GM23338 (cell line): ENCODE measurements around the gene HMGCLL1. TPM values are rescaled to one million over a fixed set of nuclear protein-coding genes. Genes with fewer than 3 reads are reported as not detected.

ENCODE experiments used
- ATAC-seq: fragments of 200-7000 bp; cut with Tn5 transposase; 3 replicates; pipeline ENCODE4 v1.9.1; 2020
- DNase-seq: peaks from one replicate; pipeline ENCODE4 v3.0.0-alpha.2; 2015; ENCODE audit warnings: low spot score
- H2AFZ ChIP-seq: fragments of 200-600 bp; sonication (generic); 2 replicates; pipeline ENCODE4 v1.8.0; 2016; ENCODE audit warnings: antibody characterized with exemption, mild to moderate bottlenecking, moderate library complexity
- H3F3A ChIP-seq: fragments of 200-600 bp; sonication (generic); replicated peaks from 2 replicates; pipeline ENCODE4 v1.8.0; 2017; ENCODE audit warnings: antibody characterized with exemption, mixed run types, low read depth
- H3K27ac ChIP-seq: fragments of 200-600 bp; sonication (generic); 2 replicates; pipeline ENCODE4 v1.6.1; 2016; ENCODE audit warnings: low read depth
- H3K27me3 ChIP-seq: fragments of 200-600 bp; sonication (generic); 2 replicates; pipeline ENCODE4 v1.8.0; 2016; ENCODE audit warnings: mild to moderate bottlenecking, mixed run types, moderate library complexity; ENCODE audit not compliant: insufficient read depth
- H3K36me3 ChIP-seq: fragments of 200-600 bp; sonication (generic); 2 replicates; pipeline ENCODE4 v1.8.0; 2016; ENCODE audit warnings: mild to moderate bottlenecking; ENCODE audit not compliant: insufficient read depth
- H3K4me1 ChIP-seq: fragments of 200-600 bp; sonication (generic); 2 replicates; pipeline ENCODE4 v1.8.0; 2016; ENCODE audit warnings: mild to moderate bottlenecking, moderate library complexity; ENCODE audit not compliant: insufficient read depth
- H3K4me2 ChIP-seq: fragments of 200-600 bp; sonication (generic); 2 replicates; pipeline ENCODE4 v1.7.1; 2017; ENCODE audit warnings: mixed run types
- H3K4me3 ChIP-seq: fragments of 200-600 bp; sonication (generic); 2 replicates; pipeline ENCODE4 v1.6.1; 2016; ENCODE audit warnings: mixed run types
- H3K79me2 ChIP-seq: fragments of 200-600 bp; sonication (generic); replicated peaks from 2 replicates; pipeline ENCODE4 v1.8.0; 2017; ENCODE audit warnings: mild to moderate bottlenecking; ENCODE audit not compliant: insufficient read depth
- H3K9me2 ChIP-seq: fragments of 200-600 bp; sonication (generic); 2 replicates; pipeline ENCODE4 v1.8.0; 2017; ENCODE audit not compliant: insufficient read depth
- H4K20me1 ChIP-seq: fragments of 200-600 bp; sonication (generic); replicated peaks from 2 replicates; pipeline ENCODE4 v1.8.0; 2017; ENCODE audit warnings: mild to moderate bottlenecking; ENCODE audit not compliant: insufficient read depth
- H3K27ac Mint-ChIP-seq: 2 replicates; pipeline ENCODE4 v1.8.0; 2020; ENCODE audit warnings: inconsistent platforms, mild to moderate bottlenecking, moderate library complexity, mixed read lengths
- H3K27me3 Mint-ChIP-seq: 3 replicates; pipeline ENCODE4 v1.8.0; 2022; ENCODE audit warnings: low read depth, mild to moderate bottlenecking, moderate library complexity, mixed read lengths, inconsistent platforms; ENCODE audit not compliant: insufficient read depth, poor library complexity
- H3K36me3 Mint-ChIP-seq: 3 replicates; pipeline ENCODE4 v1.8.0; 2021; ENCODE audit warnings: low read depth, mild to moderate bottlenecking, inconsistent platforms, moderate library complexity, mixed read lengths
- H3K4me1 Mint-ChIP-seq: 3 replicates; pipeline ENCODE4 v1.8.0; 2020; ENCODE audit warnings: mild to moderate bottlenecking, inconsistent platforms, mixed read lengths
- H3K4me3 Mint-ChIP-seq: 3 replicates; pipeline ENCODE4 v1.8.0; 2021; ENCODE audit warnings: moderate library complexity, mild to moderate bottlenecking, inconsistent platforms, mixed read lengths
- H3K9me3 Mint-ChIP-seq: 3 replicates; pipeline ENCODE4 v1.8.0; 2020; ENCODE audit warnings: moderate library complexity, mild to moderate bottlenecking, inconsistent platforms, mixed read lengths
- CREB1 ChIP-seq: fragments of 250-450 bp; sonication (Bioruptor Pico); IDR thresholded peaks from 2 replicates; pipeline ENCODE4 v1.5.0; 2020; ENCODE audit warnings: low read depth, mild to moderate bottlenecking, moderate library complexity
- ETS1 ChIP-seq: IDR thresholded peaks from 2 replicates; pipeline ENCODE4 v1.6.1; 2016; ENCODE audit warnings: antibody characterized with exemption
- EZH2 ChIP-seq: fragments of 200-600 bp; sonication (generic); IDR thresholded peaks from one replicate; pipeline ENCODE4 v1.8.0; 2017; ENCODE audit warnings: antibody characterized with exemption, mild to moderate bottlenecking, low read depth; ENCODE audit not compliant: unreplicated experiment
- EZH2phosphoT487 ChIP-seq: fragments of 200-600 bp; sonication (generic); IDR thresholded peaks from one replicate; pipeline ENCODE4 v1.8.1; 2018; ENCODE audit warnings: antibody characterized with exemption; ENCODE audit not compliant: unreplicated experiment
- JUNB ChIP-seq: IDR thresholded peaks from one replicate; pipeline ENCODE4 v1.6.1; 2016; ENCODE audit warnings: antibody characterized with exemption; ENCODE audit not compliant: unreplicated experiment
- POLR2AphosphoS5 ChIP-seq: IDR thresholded peaks from 2 replicates; pipeline ENCODE4 v1.6.1; 2016; ENCODE audit warnings: antibody characterized with exemption, low read depth
- REST ChIP-seq: IDR thresholded peaks from one replicate; pipeline ENCODE4 v1.6.1; 2018; ENCODE audit warnings: antibody characterized with exemption; ENCODE audit not compliant: unreplicated experiment
- STAT1 ChIP-seq: IDR thresholded peaks from one replicate; pipeline ENCODE4 v1.6.1; 2016; ENCODE audit warnings: antibody characterized with exemption; ENCODE audit not compliant: unreplicated experiment
- ZNF114 ChIP-seq: fragments of 250-450 bp; sonication (Bioruptor Pico); IDR thresholded peaks from 2 replicates; pipeline ENCODE4 v1.5.0; 2020; ENCODE audit warnings: mild to moderate bottlenecking, moderate library complexity
- ZNF331 ChIP-seq: fragments of 250-450 bp; sonication (Bioruptor Pico); IDR thresholded peaks from 2 replicates; pipeline ENCODE4 v1.5.0; 2020; ENCODE audit warnings: low read depth, mild to moderate bottlenecking, moderate library complexity
- polyA plus RNA-seq: library from polyadenylated mRNA; unstranded; fragments of >200 nt; fragmentation: Nextera tagmentation; extraction: Ambion mirVana; gene quantifications from 2 replicates; pipeline ENCODE4 v1.2.1, GENCODE V29; 2016
- total RNA-seq: library from RNA; depleted of rRNA; stranded (reverse); fragments of >200 nt; shearing (Covaris generic); gene quantifications from 2 replicates; pipeline ENCODE4 v1.2.3, GENCODE V29; 2014
- TF ChIP-seq, protein P1 (sequence below), 2 experiments: fragments of 200-600 bp in 1 of 2; sonication (generic) in 1 of 2; conservative IDR thresholded peaks; 2 replicates each; pipeline versions ENCODE4 v1.5.1 to v1.6.1; 2016 to 2017; ENCODE audit warnings: antibody characterized with exemption in 2 of 2, low read depth in 2 of 2, mild to moderate bottlenecking in 2 of 2, moderate library complexity in 1 of 2

Gene HMGCLL1
- total and polyA plus RNA-seq, 2 experiments from 2014 or later, result 0.24 TPM; not detected in 1

- TF ChIP-seq REST (no peak), CREB1 (CRISPR knock-in tag) (no peak), STAT1 (no peak), EZH2phosphoT487 (no peak), ZNF331 (CRISPR knock-in tag) (no peak), JUNB (no peak)
- TF ChIP-seq, protein P1, sequence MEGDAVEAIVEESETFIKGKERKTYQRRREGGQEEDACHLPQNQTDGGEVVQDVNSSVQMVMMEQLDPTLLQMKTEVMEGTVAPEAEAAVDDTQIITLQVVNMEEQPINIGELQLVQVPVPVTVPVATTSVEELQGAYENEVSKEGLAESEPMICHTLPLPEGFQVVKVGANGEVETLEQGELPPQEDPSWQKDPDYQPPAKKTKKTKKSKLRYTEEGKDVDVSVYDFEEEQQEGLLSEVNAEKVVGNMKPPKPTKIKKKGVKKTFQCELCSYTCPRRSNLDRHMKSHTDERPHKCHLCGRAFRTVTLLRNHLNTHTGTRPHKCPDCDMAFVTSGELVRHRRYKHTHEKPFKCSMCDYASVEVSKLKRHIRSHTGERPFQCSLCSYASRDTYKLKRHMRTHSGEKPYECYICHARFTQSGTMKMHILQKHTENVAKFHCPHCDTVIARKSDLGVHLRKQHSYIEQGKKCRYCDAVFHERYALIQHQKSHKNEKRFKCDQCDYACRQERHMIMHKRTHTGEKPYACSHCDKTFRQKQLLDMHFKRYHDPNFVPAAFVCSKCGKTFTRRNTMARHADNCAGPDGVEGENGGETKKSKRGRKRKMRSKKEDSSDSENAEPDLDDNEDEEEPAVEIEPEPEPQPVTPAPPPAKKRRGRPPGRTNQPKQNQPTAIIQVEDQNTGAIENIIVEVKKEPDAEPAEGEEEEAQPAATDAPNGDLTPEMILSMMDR (conservative IDR thresholded peaks at IDR 0.05; ENCODE audit: low read depth in 2 of 2), result no peak
Observed at GRCh38 chr6:55490871-55491270, 88.1 kb downstream of the HMGCLL1 start (continued).

DNA sequence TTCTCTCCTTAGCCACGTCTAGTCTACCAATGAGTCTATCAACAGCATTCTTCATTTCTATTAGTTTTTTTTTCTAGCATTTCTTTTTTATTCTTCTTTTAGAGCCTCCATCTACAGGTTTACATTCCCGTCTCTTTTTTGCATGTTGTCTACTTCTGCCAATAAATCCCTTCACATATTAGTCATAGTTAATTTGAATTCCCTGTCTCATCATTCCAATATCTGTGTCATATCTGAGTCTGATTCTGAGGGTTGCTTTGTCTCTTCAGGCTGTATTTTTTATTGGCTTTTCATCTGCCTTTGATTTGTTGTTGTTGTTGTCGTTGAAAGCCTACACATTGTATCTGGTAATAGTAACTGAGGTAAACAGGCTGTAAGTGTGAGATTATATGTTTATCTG lies 104.6 kb downstream of the HMGCLL1 start:
- Histone ChIP-seq H3K27ac (no peak overlapping the region), H3K9me2 (no peaks in the 10 kb centered on the region), H4K20me1 (no peaks in the 10 kb centered on the region), H3K36me3 (no peaks in the 10 kb centered on the region), H3K4me3 (no peak overlapping the region), H3K4me2 (no peak overlapping the region), H3K4me1 (no peaks in the 10 kb centered on the region), H3K27me3 (no peaks in the 10 kb centered on the region), H3F3A (no peaks in the 10 kb centered on the region), H2AFZ (peak overlapping the region; percentile 45; the same call in 1 of the 2 replicates), H3K79me2 (no peaks in the 10 kb centered on the region)
- DNase-seq (no peak), ATAC-seq (no peak)
- no peak overlapping the region for H3K4me3 Mint-ChIP-seq
- H3K27ac Mint-ChIP-seq, result no peak overlapping the region
- H3K36me3 Mint-ChIP-seq, result peaks cover 4% of the 10 kb centered on the region; the same call in 1 of the 3 replicates
- no peaks in the 10 kb centered on the region for H3K27me3 Mint-ChIP-seq
- no peaks in the 10 kb centered on the region for H3K4me1 Mint-ChIP-seq
- H3K9me3 Mint-ChIP-seq, result peaks cover 8% of the 10 kb centered on the region; the same call in 2 of the 3 replicates
- TF ChIP-seq ZNF114 (CRISPR knock-in tag) (no peak), JUNB (no peak), EZH2 (no peak), REST (no peak), ZNF331 (CRISPR knock-in tag) (no peak), POLR2AphosphoS5 (no peak), ETS1 (no peak)
